K562 (cell line): ENCODE results near the gene DNAJC1. TPM values are rescaled to one million over a fixed set of nuclear protein-coding genes. Genes with fewer than 3 reads are reported as not detected.

ENCODE experiments used
- ATAC-seq: fragments of 200-7000 bp; cut with Tn5 transposase; 3 replicates; pipeline ENCODE4 v1.9.1; 2020; ENCODE audit warnings: moderate library complexity
- BruUV-seq: library from RNA; stranded (reverse); fragments of 400-500 nt; replicated peaks from 2 replicates; lab custom pipeline; 2021; lab: Mats Ljungman, UMichigan
- CTCF ChIA-PET: fragments of 300-600 bp; formaldehyde crosslinking; extraction: SDS; loops from one replicate; lab custom pipeline; 2021; ENCODE audit warnings: low intra/inter-chr PET ratio; lab: Yijun Ruan, JAX
- POLR2A ChIA-PET: fragments of 300-600, 350-650 bp; sonication (Branson Sonifier 250); formaldehyde crosslinking; extraction: SDS; loops from one replicate; lab custom pipeline; 2021; ENCODE audit warnings: antibody characterized with exemption, inconsistent platforms; lab: Yijun Ruan, JAX
- DNase-seq, 4 experiments: peaks; one replicate each; pipeline versions ENCODE4 v3.0.0 to v3.0.0-alpha.2; 2011 to 2018; ENCODE audit warnings: low spot score in 3 of 4, mixed read lengths in 3 of 4; ENCODE audit errors: extremely low read depth in 1 of 4
- FAIRE-seq: peaks from 2 replicates; lab custom pipeline; 2011; peaks lifted over from hg19 to GRCh38; lab: Jason Lieb, UNC
- H2AFZ ChIP-seq: 2 replicates; pipeline ENCODE4 v1.6.0; 2011; ENCODE audit warnings: low read depth, low read length, control low read depth, inconsistent platforms
- H3K27ac ChIP-seq: fragments of 200-600 bp; 3 replicates; pipeline ENCODE4 v1.8.0; 2011; ENCODE audit warnings: low read depth, mild to moderate bottlenecking, control low read depth, inconsistent platforms, low read length, moderate library complexity, mixed read lengths; ENCODE audit errors: extremely low read depth
- H3K27me3 ChIP-seq, 2 experiments: fragments of 300-600 bp in 1 of 2; 2 replicates in 1 of 2; 3 replicates in 1 of 2; pipeline versions ENCODE4 v1.6.0 to v1.8.0; 2011; ENCODE audit warnings: inconsistent platforms in 2 of 2, low read length in 2 of 2, mild to moderate bottlenecking in 1 of 2, mixed read lengths in 1 of 2, moderate library complexity in 1 of 2; ENCODE audit not compliant: control insufficient read depth in 2 of 2, insufficient read depth in 2 of 2
- H3K36me3 ChIP-seq: fragments of 300-600 bp; 3 replicates; pipeline ENCODE4 v1.8.0; 2011; ENCODE audit warnings: mild to moderate bottlenecking, low read length, inconsistent platforms; ENCODE audit not compliant: control insufficient read depth, insufficient read depth
- H3K4me1 ChIP-seq, 2 experiments: fragments of 200-600 bp in 1 of 2; replicated peaks in 1 of 2; 2 replicates in 1 of 2; 3 replicates in 1 of 2; pipeline versions ENCODE4 v1.5.1 to v1.8.0; 2011; ENCODE audit warnings: inconsistent platforms in 2 of 2, low read length in 2 of 2, mild to moderate bottlenecking in 1 of 2, mixed read lengths in 1 of 2, moderate library complexity in 1 of 2; ENCODE audit not compliant: control insufficient read depth in 2 of 2, insufficient read depth in 2 of 2
- H3K4me2 ChIP-seq: 2 replicates; pipeline ENCODE4 v1.6.1; 2011; ENCODE audit warnings: low read length, control low read depth, inconsistent platforms, mixed read lengths; ENCODE audit not compliant: insufficient read depth
- H3K4me3 ChIP-seq: fragments of 200-600 bp; sonication (generic), shearing (Covaris generic); 2 replicates; pipeline ENCODE4 v1.5.1; 2016; ENCODE audit warnings: control low read depth, inconsistent platforms
- H3K79me2 ChIP-seq: fragments of 200-600 bp; 3 replicates; pipeline ENCODE4 v1.8.0; 2011; ENCODE audit warnings: low read length, inconsistent platforms; ENCODE audit not compliant: control insufficient read depth, insufficient read depth
- H3K9ac ChIP-seq, 2 experiments: 2 replicates each; pipeline versions ENCODE4 v1.6.0 to v1.6.1; 2011; ENCODE audit warnings: low read depth in 2 of 2, low read length in 2 of 2, control low read depth in 1 of 2, inconsistent platforms in 1 of 2, mild to moderate bottlenecking in 1 of 2, mixed read lengths in 1 of 2; ENCODE audit not compliant: insufficient read depth in 1 of 2
- H3K9me1 ChIP-seq: one replicate; pipeline ENCODE4 v1.6.0; 2011; ENCODE audit warnings: inconsistent platforms, mild to moderate bottlenecking, low read length, moderate library complexity; ENCODE audit not compliant: control insufficient read depth, insufficient read depth
- H3K9me3 ChIP-seq: replicated peaks from 2 replicates; pipeline ENCODE4 v1.5.1; 2011; ENCODE audit warnings: low read depth, low read length, inconsistent platforms; ENCODE audit not compliant: control insufficient read depth, insufficient read depth
- H4K20me1 ChIP-seq: replicated peaks from 2 replicates; pipeline ENCODE4 v1.6.1; 2011; ENCODE audit warnings: low read length, inconsistent platforms, mixed read lengths; ENCODE audit not compliant: control insufficient read depth, insufficient read depth
- E2F5 ChIP-seq: sonication (generic); formaldehyde crosslinking; IDR thresholded peaks from 2 replicates; pipeline ENCODE4 v1.8.0; 2022; ENCODE audit warnings: mild to moderate bottlenecking, missing genetic modification reagents
- KDM4B ChIP-seq, 2 experiments: fragments of 450-650 bp in 1 of 2; sonication (generic) in 1 of 2; IDR thresholded peaks; 2 replicates each; pipeline ENCODE4 v1.6.1; 2016 to 2017; ENCODE audit warnings: borderline replicate concordance in 2 of 2, antibody characterized with exemption in 1 of 2, low read depth in 1 of 2, mild to moderate bottlenecking in 1 of 2
- PBX2 ChIP-seq, 2 experiments: IDR thresholded peaks in 1 of 2; conservative IDR thresholded peaks in 1 of 2; 2 replicates each; pipeline ENCODE4 v1.6.1; 2016; ENCODE audit warnings: low read depth in 2 of 2, mild to moderate bottlenecking in 1 of 2, missing compliant biosample characterization in 1 of 2, missing genetic modification characterization in 1 of 2, moderate library complexity in 1 of 2
- POLR2B ChIP-seq: fragments of 450-650 bp; IDR thresholded peaks from 2 replicates; pipeline ENCODE4 v1.6.1; 2018; ENCODE audit warnings: low read depth; ENCODE audit not compliant: partially characterized antibody
- SUPT5H ChIP-seq: fragments of 450-650 bp; IDR thresholded peaks from 2 replicates; pipeline ENCODE4 v1.6.1; 2016
- WGBS: fragments of 100-300 bp; shearing (Covaris generic); methylation state at CpG from one replicate; pipeline ENCODE4 v1.1.6; 2016; ENCODE audit warnings: low coverage, mixed read lengths; ENCODE audit not compliant: insufficient coverage; ENCODE audit errors: missing lambda C conversion rate; 5-methylcytosine and 5-hydroxymethylcytosine counted together
- in situ Hi-C: fragments of 300-500 bp; cut with MboI; formaldehyde crosslinking; loops from 4 replicates; pipeline ENCODE4 v1.15.0; 2018; ENCODE audit warnings: inconsistent platforms, mixed read lengths
- intact Hi-C: fragments of 100-400 bp; cut with micrococcal nuclease; formaldehyde crosslinking; loops from 2 replicates; pipeline ENCODE4 v1.14.2; 2022
- polyA plus RNA-seq, 8 experiments: library from polyadenylated mRNA; depleted of rRNA in 4 of 8; stranded (reverse) in 5 of 8; unstranded in 3 of 8; fragments of >200 nt; fragmentation: Nextera tagmentation in 2 of 8; fragmentation: Illumina TruSeq in 1 of 8; extraction: Ambion mirVana in 2 of 8; extraction: Trizol in 1 of 8; gene quantifications; 2 replicates each; pipeline versions ENCODE4 v1.2.1 to v1.2.3, GENCODE V29; 2011 to 2014; ENCODE audit warnings: inconsistent platforms in 1 of 8, missing spikeins in 1 of 8
- total RNA-seq, 7 experiments: library from RNA; depleted of rRNA in 6 of 7; stranded (reverse); fragments of >200 nt in 6 of 7; fragmentation: Illumina TruSeq in 2 of 7; extraction: Trizol in 2 of 7; gene quantifications; 2 replicates each; pipeline versions ENCODE4 v1.2.1 to v1.2.3, GENCODE V29; 2011 to 2021; ENCODE audit warnings: low replicate concordance in 1 of 7

Gene DNAJC1
- total and polyA plus RNA-seq, 9 of the 15 experiments (the other 6 are each of a cell fraction or from before 2014, with no cell fraction given): 5.4 to 77.6 (median 40.3) TPM

GRCh38 chr10:21746118-21746517 is 257.4 kb downstream of the DNAJC1 start:
- intact Hi-C loops: no loop called here
- H3K9me3 ChIP-seq: no peaks in the 10 kb centered on the region
- no peaks in the 10 kb centered on the region for H3K79me2 ChIP-seq
- H3K27ac ChIP-seq: no peak overlapping the region
- ATAC-seq (peak; percentile 17), DNase-seq (no peak), FAIRE-seq (no peak)
- POLR2A ChIA-PET: interaction anchor here (0.9 to 1.3 kb wide), 2 partner anchors 12 to 21 kb away, joined by 3 to 4 read pairs; no protein-coding TSS in a partner anchor
- H2AFZ ChIP-seq: no peak overlapping the region
- no peak overlapping the region for H3K4me2 ChIP-seq
- no peaks in the 10 kb centered on the region for H3K9me1 ChIP-seq
- H3K36me3 ChIP-seq: peaks cover 40% of the 10 kb centered on the region; the same call in 2 of the 3 replicates
- CTCF ChIA-PET: no interaction called here
- WGBS: 89% methylated on average over 6 of the region's 6 CpGs
- no peak overlapping the region for H3K9ac ChIP-seq
- no peaks in the 10 kb centered on the region for H3K27me3 ChIP-seq
- H3K4me1 ChIP-seq: peaks cover 3 to 9% of the 10 kb centered on the region in 2 experiments; a peak in 3 of 5 replicates
- no peak overlapping the region for H3K4me3 ChIP-seq
- H4K20me1 ChIP-seq: peaks cover 4% of the 10 kb centered on the region; the same call in 1 of the 2 replicates
- BruUV-seq: no TSS peak
- in situ Hi-C loops: no loop called here
- TF ChIP-seq KDM4B (IDR thresholded peaks at IDR 0.05; ENCODE audit: borderline replicate concordance in 2 of 2, low read depth in 1 of 2) (no peak), SUPT5H (no peak), PBX2 (CRISPR knock-in tag; IDR thresholded peaks at IDR 0.05; ENCODE audit: low read depth) (no peak), PBX2 (tag; conservative IDR thresholded peaks at IDR 0.05; ENCODE audit: low read depth) (no peak), E2F5 (CRISPR knock-in tag) (no peak), POLR2B (peak; percentile 26)
